Thyroid gland (tissue), 4 donors: Measurements from ENCODE around the gene PTPRN2. TPM values are rescaled to one million over a fixed set of nuclear protein-coding genes. Genes with fewer than 3 reads are reported as not detected.
A peak's percentile ranks its signal among the peaks of the same experiment; 100 is the strongest.

ENCODE experiments used
- DNase-seq, 2 donors: peaks; one replicate each; pipeline ENCODE4 v3.0.0-alpha.2; 2019
- H3K27ac ChIP-seq, 3 donors: fragments of 200-600 bp; sonication (generic); 1 replicate in 2 of 3; 2 replicates in 1 of 3; pipeline ENCODE4 v1.5.1; 2016 to 2019; ENCODE audit warnings: mild to moderate bottlenecking in 1 of 3, moderate library complexity in 1 of 3
- H3K27me3 ChIP-seq: fragments of 200-600 bp; sonication (generic); one replicate; pipeline ENCODE4 v1.5.1; 2019
- H3K36me3 ChIP-seq, 2 donors: fragments of 200-600 bp; sonication (generic); one replicate each; pipeline ENCODE4 v1.5.1; 2016 to 2019
- H3K4me1 ChIP-seq, 2 donors: fragments of 200-600 bp; sonication (generic); one replicate each; pipeline ENCODE4 v1.5.1; 2017 to 2019
- H3K4me3 ChIP-seq, 3 donors: fragments of 200-600 bp; sonication (generic); replicated peaks in 1 of 3; 1 replicate in 2 of 3; 2 replicates in 1 of 3; pipeline ENCODE4 v1.5.1; 2016; ENCODE audit warnings: mild to moderate bottlenecking in 1 of 3
- H3K9me3 ChIP-seq: fragments of 200-600 bp; sonication (generic); one replicate; pipeline ENCODE4 v1.5.1; 2017
- CTCF ChIP-seq, 6 experiments: fragments of 200-600 bp in 3 of 6; fragments of 450-650 bp in 3 of 6; sonication (generic) in 3 of 6; IDR thresholded peaks; one replicate each; pipeline ENCODE4 v1.5.1; 2016 to 2019; ENCODE audit warnings: antibody characterized with exemption in 6 of 6, mild to moderate bottlenecking in 2 of 6, inconsistent platforms in 1 of 6, moderate library complexity in 1 of 6
- POLR2A ChIP-seq, 2 donors: fragments of 450-650 bp; IDR thresholded peaks; one replicate each; pipeline ENCODE4 v1.6.1; 2017; ENCODE audit warnings: antibody characterized with exemption in 2 of 2, mild to moderate bottlenecking in 2 of 2, moderate library complexity in 1 of 2
- WGBS, 2 donors: methylation state at CpG; one replicate each; pipeline ENCODE4 v1.1.5; 2017; 5-methylcytosine and 5-hydroxymethylcytosine counted together
- intact Hi-C: fragments of 100-400 bp; cut with DNase I; formaldehyde crosslinking; loops from one replicate; pipeline ENCODE4 v1.15.1; 2023
- total RNA-seq, 4 donors: library from RNA; depleted of rRNA; stranded (reverse); fragments of >200 nt; gene quantifications; one replicate each; pipeline ENCODE4 v1.2.3, GENCODE V29; 2016

Gene PTPRN2
- total RNA-seq, 4 donors from 2014 or later: 4.2 to 9.9 (median 7.7) TPM

- no peak for TF ChIP-seq POLR2A (IDR thresholded peaks at IDR 0.05)
- no peak for TF ChIP-seq CTCF (IDR thresholded peaks at IDR 0.05)
- H3K27me3 ChIP-seq: no peaks in the 10 kb centered on the region
- no peaks in the 10 kb centered on the region for H3K36me3 ChIP-seq
- no peak overlapping the region for H3K27ac ChIP-seq
- intact Hi-C loops: no loop called here
- no peaks in the 10 kb centered on the region for H3K4me1 ChIP-seq
- WGBS, 2 donors: 90 to 96% methylated on average over 13 of the region's 13 CpGs
- H3K4me3 ChIP-seq: no peak overlapping the region
- DNase-seq: no peak
- no peaks in the 10 kb centered on the region for H3K9me3 ChIP-seq
Measured at GRCh38 chr7:157853789-157854065, 733.9 kb downstream of the PTPRN2 start.

GRCh38 chr7:157853076-157853788 is 734.4 kb downstream of the PTPRN2 start:
- no peaks in the 10 kb centered on the region for H3K9me3 ChIP-seq
- H3K4me1 ChIP-seq: no peaks in the 10 kb centered on the region
- H3K4me3 ChIP-seq: no peak overlapping the region
- intact Hi-C loops: no loop called here
- H3K27ac ChIP-seq: no peak overlapping the region
- 92 to 95% methylated on average over 17 to 26 of the region's 26 CpGs for WGBS, 2 donors
- no peaks in the 10 kb centered on the region for H3K27me3 ChIP-seq
- no peaks in the 10 kb centered on the region for H3K36me3 ChIP-seq
- no peak for DNase-seq
- TF ChIP-seq POLR2A (IDR thresholded peaks at IDR 0.05): no peak
- no peak for TF ChIP-seq CTCF (IDR thresholded peaks at IDR 0.05)

DNA sequence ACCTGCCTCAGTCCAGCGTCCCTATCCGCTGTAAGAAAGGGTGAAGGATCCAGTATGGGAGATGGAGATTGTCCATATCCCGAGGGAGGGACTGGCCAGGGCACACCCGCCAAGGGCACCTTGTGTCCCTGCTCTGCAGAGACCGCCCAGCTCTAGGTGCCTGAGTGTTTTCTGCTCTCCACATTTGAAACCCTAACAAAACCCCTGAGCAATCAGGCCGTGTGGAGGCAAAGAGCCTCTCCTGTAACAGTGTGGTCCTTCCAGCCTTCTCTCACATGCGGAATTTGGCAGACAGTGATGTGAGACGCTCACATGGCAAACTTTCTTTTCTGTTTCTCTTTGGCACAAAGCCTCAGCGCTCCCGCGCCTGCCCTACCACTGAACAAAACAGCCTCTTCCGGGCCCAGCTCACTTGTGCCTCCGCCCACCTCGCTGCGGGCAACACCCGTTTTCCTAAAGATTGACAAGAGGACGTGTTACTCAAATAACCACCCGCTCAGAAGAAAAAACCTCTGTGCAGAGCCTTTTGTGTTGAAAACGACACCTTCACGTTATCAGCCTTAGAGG is 736.0 kb downstream of the PTPRN2 start:
- Histone ChIP-seq H3K36me3 (no peaks in the 10 kb centered on the region), H3K9me3 (no peaks in the 10 kb centered on the region), H3K27me3 (no peaks in the 10 kb centered on the region), H3K4me1 (no peaks in the 10 kb centered on the region), H3K27ac (no peak overlapping the region), H3K4me3 (no peak overlapping the region)
- no peak for TF ChIP-seq CTCF (IDR thresholded peaks at IDR 0.05)
- TF ChIP-seq POLR2A (IDR thresholded peaks at IDR 0.05): no peak
- WGBS, 2 donors: 19 to 23% methylated on average over 17 to 20 of the region's 20 CpGs
- peak; percentile 38 to 45 for DNase-seq
- intact Hi-C loops: no loop called here

GRCh38 chr7:157850481-157851444 is 736.9 kb downstream of the PTPRN2 start:
- intact Hi-C loops: no loop called here
- 86 to 90% methylated on average over 20 of the region's 20 CpGs for WGBS, 2 donors
- Histone ChIP-seq H3K36me3 (no peaks in the 10 kb centered on the region), H3K9me3 (no peaks in the 10 kb centered on the region), H3K4me1 (no peaks in the 10 kb centered on the region), H3K27ac (no peak overlapping the region), H3K27me3 (no peaks in the 10 kb centered on the region), H3K4me3 (no peak overlapping the region)
- no peak for DNase-seq
- TF ChIP-seq CTCF (IDR thresholded peaks at IDR 0.05) (no peak), POLR2A (IDR thresholded peaks at IDR 0.05) (no peak)

GRCh38 chr7:157849726-157850125 is 737.9 kb downstream of the PTPRN2 start:
- no peaks in the 10 kb centered on the region for H3K9me3 ChIP-seq
- H3K36me3 ChIP-seq: no peaks in the 10 kb centered on the region
- H3K4me3 ChIP-seq: no peak overlapping the region
- 84% methylated on average over 10 of the region's 10 CpGs for WGBS, 2 donors
- H3K4me1 ChIP-seq: no peaks in the 10 kb centered on the region
- no peak overlapping the region for H3K27ac ChIP-seq
- no peaks in the 10 kb centered on the region for H3K27me3 ChIP-seq
- intact Hi-C loops: no loop called here
- no peak for TF ChIP-seq CTCF (IDR thresholded peaks at IDR 0.05)
- TF ChIP-seq POLR2A (IDR thresholded peaks at IDR 0.05): no peak
- no peak for DNase-seq
